WERI-Rb-1 (cell line): Measurements from ENCODE around the gene CAMKMT.

Experiments used
- DNase-seq: peaks from one replicate; pipeline ENCODE4 v3.0.0-alpha.2; 2020
- H3K27ac ChIP-seq: fragments of 250-450 bp; sonication (Bioruptor Pico); 2 replicates; pipeline ENCODE4 v1.5.1; 2020; ENCODE audit warnings: mild to moderate bottlenecking, moderate library complexity
- H3K27me3 ChIP-seq: fragments of 250-450 bp; sonication (Bioruptor Pico); 2 replicates; pipeline ENCODE4 v1.5.1; 2021; ENCODE audit warnings: mild to moderate bottlenecking, low read depth, moderate library complexity; ENCODE audit not compliant: insufficient read depth, severe bottlenecking
- H3K36me3 ChIP-seq: fragments of 250-450 bp; sonication (Bioruptor Pico); 2 replicates; pipeline ENCODE4 v1.5.1; 2020; ENCODE audit warnings: mild to moderate bottlenecking, moderate library complexity
- H3K4me3 ChIP-seq: 2 replicates; pipeline ENCODE4 v1.5.1; 2011; ENCODE audit warnings: low read depth, mild to moderate bottlenecking, control low read depth, low read length
- H3K9me3 ChIP-seq: fragments of 250-450 bp; sonication (Bioruptor Pico); 2 replicates; pipeline ENCODE4 v1.5.1; 2021; ENCODE audit warnings: mild to moderate bottlenecking, moderate library complexity; ENCODE audit not compliant: severe bottlenecking
- CTCF ChIP-seq: IDR thresholded peaks from 2 replicates; pipeline ENCODE4 v1.5.1; 2011; ENCODE audit warnings: low read depth, mild to moderate bottlenecking, control low read depth, inconsistent platforms, low read length

The CAMKMT gene

DNA sequence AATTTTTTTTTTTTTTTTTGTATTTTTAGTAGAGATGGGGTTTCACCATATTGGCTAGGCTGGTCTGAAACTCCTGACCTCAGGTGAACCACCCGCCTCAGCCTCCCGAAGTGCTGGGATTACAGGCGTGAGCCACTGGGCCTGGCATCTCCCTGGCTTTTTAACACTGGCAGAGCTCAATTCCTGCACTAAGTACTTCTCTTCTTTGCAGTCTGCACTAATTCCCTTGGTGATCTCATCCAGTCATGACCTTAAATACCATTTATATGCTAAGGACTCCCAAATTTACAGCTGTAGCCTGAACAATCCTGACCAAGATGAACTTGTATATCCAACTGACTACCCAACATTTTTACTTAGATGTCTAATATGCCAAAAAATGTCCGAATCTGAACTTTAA lies 10.7 kb upstream of the CAMKMT start:
- Histone ChIP-seq H3K9me3 (no peaks in the 10 kb centered on the region), H3K4me3 (no peak overlapping the region), H3K27ac (peak overlapping the region; percentile 20; the same call in 1 of the 2 replicates), H3K36me3 (peaks cover 1% of the 10 kb centered on the region; the same call in 1 of the 2 replicates), H3K27me3 (no peaks in the 10 kb centered on the region)
- no peak for TF ChIP-seq CTCF
- peak; percentile 81 for DNase-seq

DNA sequence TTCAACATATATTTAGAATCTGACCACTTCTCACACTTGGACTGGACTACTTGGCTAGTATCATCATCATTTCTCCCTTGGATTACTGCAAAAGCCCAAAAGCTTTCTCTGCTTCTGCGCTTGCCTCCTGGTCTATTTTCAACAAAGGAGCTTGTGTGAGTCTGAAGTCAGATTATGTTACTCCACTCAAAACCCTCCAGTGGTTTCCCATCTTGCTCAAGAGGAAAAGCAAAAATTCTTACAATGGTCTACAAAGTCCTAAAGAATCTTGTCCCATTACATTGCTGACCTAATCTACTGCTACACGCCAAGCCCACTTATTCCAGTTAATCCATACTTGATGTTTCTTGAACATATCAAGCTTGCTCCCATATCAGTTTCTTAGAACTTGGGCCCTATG lies 10.1 kb upstream of the CAMKMT start:
- no peak overlapping the region for H3K4me3 ChIP-seq
- no peaks in the 10 kb centered on the region for H3K36me3 ChIP-seq
- H3K27ac ChIP-seq: no peak overlapping the region
- H3K9me3 ChIP-seq: no peaks in the 10 kb centered on the region
- no peak for DNase-seq
- no peak for TF ChIP-seq CTCF
- H3K27me3 ChIP-seq: no peaks in the 10 kb centered on the region

DNA sequence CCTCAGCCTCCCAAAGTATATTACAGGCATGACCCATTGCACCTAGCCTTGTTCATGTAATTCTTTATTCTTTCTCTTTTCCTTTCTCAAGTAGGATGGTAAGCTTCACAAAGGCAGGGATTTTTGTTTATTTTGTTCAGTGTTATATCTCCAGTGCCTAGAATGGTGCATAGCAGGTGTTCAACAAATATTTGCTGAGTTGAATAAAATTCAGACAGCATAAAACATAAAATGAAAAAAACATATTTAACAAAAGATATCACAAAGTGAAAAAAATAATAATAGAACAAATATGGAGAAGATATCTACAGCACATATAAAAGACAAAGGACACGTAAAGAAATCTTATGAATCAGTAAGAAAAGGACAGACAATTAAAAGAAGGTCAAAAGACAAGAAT lies 9.2 kb upstream of the CAMKMT start:
- TF ChIP-seq CTCF: no peak
- no peaks in the 10 kb centered on the region for H3K9me3 ChIP-seq
- no peaks in the 10 kb centered on the region for H3K27me3 ChIP-seq
- H3K27ac ChIP-seq: no peak overlapping the region
- no peak for DNase-seq
- no peaks in the 10 kb centered on the region for H3K36me3 ChIP-seq
- H3K4me3 ChIP-seq: no peak overlapping the region

- Histone ChIP-seq H3K27me3 (no peaks in the 10 kb centered on the region), H3K4me3 (no peak overlapping the region), H3K9me3 (no peaks in the 10 kb centered on the region), H3K27ac (no peak overlapping the region), H3K36me3 (no peaks in the 10 kb centered on the region)
- no peak for TF ChIP-seq CTCF
- no peak for DNase-seq
Observed at GRCh38 chr2:44354761-44355160, 7.0 kb upstream of the CAMKMT start.

DNA sequence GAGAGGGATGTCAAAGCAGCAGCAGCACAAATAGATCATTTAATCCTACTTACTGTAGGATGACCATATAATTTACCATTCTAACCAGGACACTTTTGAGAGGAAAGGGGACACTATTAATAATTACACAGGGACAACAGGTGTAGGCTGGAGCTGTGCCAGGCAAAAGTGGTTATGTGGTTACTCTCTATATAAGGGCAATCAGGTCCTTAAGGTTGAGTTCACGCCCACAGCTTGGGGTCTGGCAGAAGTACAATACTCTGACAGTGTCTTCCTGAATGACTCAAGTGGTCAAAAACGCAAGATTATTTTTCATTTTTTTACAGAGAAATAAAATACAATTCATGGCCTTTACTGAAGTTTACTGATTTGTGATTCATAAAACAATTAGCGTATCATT lies 3.2 kb upstream of the CAMKMT start:
- Histone ChIP-seq H3K27ac (no peak overlapping the region), H3K27me3 (no peaks in the 10 kb centered on the region), H3K4me3 (no peak overlapping the region), H3K36me3 (peaks cover 3% of the 10 kb centered on the region), H3K9me3 (no peaks in the 10 kb centered on the region)
- DNase-seq: no peak
- no peak for TF ChIP-seq CTCF

- no peak for DNase-seq
- Histone ChIP-seq H3K36me3 (peaks cover 3% of the 10 kb centered on the region), H3K27me3 (no peaks in the 10 kb centered on the region), H3K27ac (peak overlapping the region; percentile 100), H3K9me3 (no peaks in the 10 kb centered on the region), H3K4me3 (peak overlapping the region; percentile 84)
- no peak for TF ChIP-seq CTCF
Observed at GRCh38 chr2:44360749-44361329, 908 bp upstream of the CAMKMT start.
